T-helper 2 cell treated with Interferon-gamma antibody and Interleukin-4, amounts not matched to agents 100 ng/mL and 5 ng/mL, for 36 hours (primary cell): ENCODE measurements around the gene STX4. TPM values are rescaled to one million over a fixed set of nuclear protein-coding genes. Genes with fewer than 3 reads are reported as not detected.
"Not testable (repeated sequence)": the region's sequence is repeated elsewhere in the genome, so short reads cannot be mapped to it uniquely, and the experiment has no call there.

ENCODE experiments used
- intact Hi-C: fragments of 100-400 bp; cut with micrococcal nuclease; formaldehyde crosslinking; loops from one replicate; pipeline ENCODE4 v1.15.1; 2023
- total RNA-seq: library from RNA; stranded (reverse); gene quantifications from 2 replicates; pipeline ENCODE4 v1.2.3, GENCODE V29; 2022

Gene STX4
- total RNA-seq, 1 donor from 2014 or later, result 55.8 TPM

- intact Hi-C loops, result loop anchor here (1.0 to 5.0 kb wide), 4 partner anchors 35 to 144 kb away; partner anchors contain the start of genes SETD1A, STX4, ZNF646 and ZNF668
These were observed 35.3 kb upstream of the STX4 start for GRCh38 chr16:30997725-30998711.

- intact Hi-C loops, result loop anchor here (5.0 kb wide), 1 partner anchor 42 kb away; the partner anchor contains the start of gene SETD1A
These were observed 34.3 kb upstream of the STX4 start for GRCh38 chr16:30998852-30999761.

GRCh38 chr16:31000671-31001382 is 32.5 kb upstream of the STX4 start:
- intact Hi-C loops, result no loop called here

- intact Hi-C loops, result no loop called here
These were observed 31.7 kb upstream of the STX4 start for GRCh38 chr16:31001507-31002249.

- intact Hi-C loops, result no loop called here
These were observed 31.1 kb upstream of the STX4 start for GRCh38 chr16:31002250-31002700.

- intact Hi-C loops, result no loop called here
These were observed 30.5 kb upstream of the STX4 start for GRCh38 chr16:31002862-31003341.

GRCh38 chr16:31003744-31004143 is 29.6 kb upstream of the STX4 start:
- intact Hi-C loops, result no loop called here

- intact Hi-C loops, result no loop called here
These were observed 28.7 kb upstream of the STX4 start for GRCh38 chr16:31004658-31005057.

GRCh38 chr16:31005350-31006085 is 27.8 kb upstream of the STX4 start:
- intact Hi-C loops, result no loop called here

GRCh38 chr16:31006086-31006385 is 27.3 kb upstream of the STX4 start:
- intact Hi-C loops, result no loop called here

- intact Hi-C loops, result no loop called here
These were observed 26.8 kb upstream of the STX4 start for GRCh38 chr16:31006589-31006988.

- intact Hi-C loops, result no loop called here
These were observed 25.7 kb upstream of the STX4 start for GRCh38 chr16:31007684-31008083.

GRCh38 chr16:31008149-31008548 is 25.2 kb upstream of the STX4 start:
- intact Hi-C loops, result no loop called here

- intact Hi-C loops, result no loop called here
These were observed 24.8 kb upstream of the STX4 start for GRCh38 chr16:31008551-31008950.

- intact Hi-C loops, result no loop called here
These were observed 24.2 kb upstream of the STX4 start for GRCh38 chr16:31009120-31009519.

- intact Hi-C loops, result no loop called here
These were observed 23.3 kb upstream of the STX4 start for GRCh38 chr16:31009894-31010584.

- intact Hi-C loops, result no loop called here
These were observed 22.6 kb upstream of the STX4 start, which contains the start of gene STX1B for GRCh38 chr16:31010585-31011325. TSS of gene STX1B (minus strand) at chr16:31010638. CDS start at chr16:31010396, 242 bp downstream.

- intact Hi-C loops, result not testable (repeated sequence)
These were observed 21.5 kb upstream of the STX4 start for GRCh38 chr16:31011815-31012214.
